Karpas-422 (cell line): ENCODE measurements around the gene DERA. TPM values are rescaled to one million over a fixed set of nuclear protein-coding genes. Genes with fewer than 3 reads are reported as not detected.
"Not testable (repeated sequence)": the region's sequence is repeated elsewhere in the genome, so short reads cannot be mapped to it uniquely, and the experiment has no call there.

Source experiments
- DNase-seq: peaks from one replicate; pipeline ENCODE4 v3.0.0-alpha.2; 2015
- H2AFZ ChIP-seq: fragments of 200-600 bp; sonication (generic); 2 replicates; pipeline ENCODE4 v1.6.1; 2014; ENCODE audit warnings: antibody characterized with exemption, low read length, mixed read lengths
- H3K27ac ChIP-seq: fragments of 200-600 bp; sonication (generic); 2 replicates; pipeline ENCODE4 v1.5.1; 2014; ENCODE audit warnings: mild to moderate bottlenecking, low read length, moderate library complexity
- H3K27me3 ChIP-seq: fragments of 200-600 bp; sonication (generic); 2 replicates; pipeline ENCODE4 v1.6.1; 2014; ENCODE audit warnings: low read length, mixed read lengths
- H3K36me3 ChIP-seq: fragments of 200-600 bp; sonication (generic); 2 replicates; pipeline ENCODE4 v1.6.1; 2014; ENCODE audit warnings: low read length, mixed read lengths; ENCODE audit not compliant: insufficient read depth
- H3K4me1 ChIP-seq: fragments of 200-600 bp; sonication (generic); 2 replicates; pipeline ENCODE4 v1.6.1; 2014; ENCODE audit warnings: mild to moderate bottlenecking, low read length, mixed read lengths
- H3K4me2 ChIP-seq: fragments of 200-600 bp; sonication (generic); 2 replicates; pipeline ENCODE4 v1.6.1; 2014; ENCODE audit warnings: low read length, low read depth, mild to moderate bottlenecking; ENCODE audit not compliant: poor library complexity, severe bottlenecking
- H3K4me3 ChIP-seq: fragments of 200-600 bp; sonication (generic); 2 replicates; pipeline ENCODE4 v1.5.1; 2014; ENCODE audit warnings: mild to moderate bottlenecking, antibody characterized with exemption, low read length, mixed read lengths
- H3K79me2 ChIP-seq: fragments of 200-600 bp; sonication (generic); 2 replicates; pipeline ENCODE4 v1.6.1; 2014; ENCODE audit warnings: mild to moderate bottlenecking, low read length, mixed read lengths
- H3K9ac ChIP-seq: fragments of 200-600 bp; sonication (generic); 2 replicates; pipeline ENCODE4 v1.6.0; 2014; ENCODE audit warnings: low read length
- H3K9me2 ChIP-seq: fragments of 200-600 bp; sonication (generic), shearing (Covaris generic); replicated peaks from 2 replicates; pipeline ENCODE4 v1.6.0; 2014; ENCODE audit warnings: mild to moderate bottlenecking, low read length, moderate library complexity; ENCODE audit not compliant: insufficient read depth
- H3K9me3 ChIP-seq: fragments of 300-700, 200-600 bp; sonication (generic); 2 replicates; pipeline ENCODE4 v1.6.1; 2014; ENCODE audit warnings: low read length, mixed read lengths
- H4K20me1 ChIP-seq: fragments of 200-600 bp; sonication (generic); 2 replicates; pipeline ENCODE4 v1.6.1; 2014; ENCODE audit warnings: mild to moderate bottlenecking, antibody characterized with exemption, low read length, low read depth; ENCODE audit not compliant: insufficient read depth
- total RNA-seq: library from RNA; depleted of rRNA; stranded (reverse); fragments of >200 nt; shearing (Covaris generic); gene quantifications from 2 replicates; pipeline ENCODE4 v1.2.3, GENCODE V29; 2014; ENCODE audit warnings: low replicate concordance

The DERA gene
- total RNA-seq, 1 experiment from 2014 or later = 11.1 TPM

- no peaks in the 10 kb centered on the region for H3K27me3 ChIP-seq
- H2AFZ ChIP-seq = no peak overlapping the region
- H3K4me2 ChIP-seq = no peak overlapping the region
- no peak for DNase-seq
- no peak overlapping the region for H3K4me3 ChIP-seq
- no peaks in the 10 kb centered on the region for H3K4me1 ChIP-seq
- peaks cover 49% of the 10 kb centered on the region for H3K79me2 ChIP-seq
- H3K9ac ChIP-seq = no peak overlapping the region
- 0 out of 2 replicates have a peak, but pooled peaks cover 2% of the 10 kb centered on the region for H4K20me1 ChIP-seq
- H3K36me3 ChIP-seq = peaks cover 49% of the 10 kb centered on the region; the same call in 1 of the 2 replicates
- no peaks in the 10 kb centered on the region for H3K9me2 ChIP-seq
- no peaks in the 10 kb centered on the region for H3K9me3 ChIP-seq
- no peak overlapping the region for H3K27ac ChIP-seq
Observed at GRCh38 chr12:15892645-15893259, 18.4 kb upstream of the DERA start.

GRCh38 chr12:15893260-15893659, 17.9 kb upstream of the DERA start:
- H3K79me2 ChIP-seq = peaks cover 44% of the 10 kb centered on the region
- H2AFZ ChIP-seq = no peak overlapping the region
- no peak overlapping the region for H3K4me2 ChIP-seq
- no peaks in the 10 kb centered on the region for H4K20me1 ChIP-seq
- DNase-seq = no peak
- H3K9me2 ChIP-seq = no peaks in the 10 kb centered on the region
- peaks cover 44% of the 10 kb centered on the region; the same call in 1 of the 2 replicates for H3K36me3 ChIP-seq
- no peaks in the 10 kb centered on the region for H3K9me3 ChIP-seq
- no peaks in the 10 kb centered on the region for H3K4me1 ChIP-seq
- no peaks in the 10 kb centered on the region for H3K27me3 ChIP-seq
- no peak overlapping the region for H3K9ac ChIP-seq
- H3K27ac ChIP-seq = no peak overlapping the region
- H3K4me3 ChIP-seq = no peak overlapping the region

- no peaks in the 10 kb centered on the region for H3K4me1 ChIP-seq
- no peak overlapping the region for H3K4me3 ChIP-seq
- H3K9ac ChIP-seq = no peak overlapping the region
- no peak overlapping the region for H3K27ac ChIP-seq
- no peaks in the 10 kb centered on the region for H3K9me2 ChIP-seq
- no peaks in the 10 kb centered on the region for H3K9me3 ChIP-seq
- H3K79me2 ChIP-seq = peaks cover 13% of the 10 kb centered on the region
- no peak overlapping the region for H2AFZ ChIP-seq
- no peak overlapping the region for H3K4me2 ChIP-seq
- no peaks in the 10 kb centered on the region for H3K27me3 ChIP-seq
- H3K36me3 ChIP-seq = peaks cover 55% of the 10 kb centered on the region; the same call in 1 of the 2 replicates
- no peak for DNase-seq
- no peaks in the 10 kb centered on the region for H4K20me1 ChIP-seq
Observed at GRCh38 chr12:15896867-15897266, 14.3 kb upstream of the DERA start.

- no peaks in the 10 kb centered on the region for H3K27me3 ChIP-seq
- peaks cover 49% of the 10 kb centered on the region; the same call in 1 of the 2 replicates for H3K36me3 ChIP-seq
Observed at GRCh38 chr12:15897433-15897832, 13.7 kb upstream of the DERA start.

GRCh38 chr12:15899282-15899870, 11.8 kb upstream of the DERA start:
- Histone ChIP-seq H3K4me2 (no peak overlapping the region), H2AFZ (no peak overlapping the region), H3K9me2 (no peaks in the 10 kb centered on the region), H3K27ac (no peak overlapping the region), H3K79me2 (0 out of 2 replicates have a peak, but pooled peaks cover 3% of the 10 kb centered on the region), H3K4me1 (no peaks in the 10 kb centered on the region), H4K20me1 (no peaks in the 10 kb centered on the region), H3K9me3 (no peaks in the 10 kb centered on the region), H3K9ac (no peak overlapping the region), H3K36me3 (peaks cover 50% of the 10 kb centered on the region; the same call in 1 of the 2 replicates), H3K4me3 (no peak overlapping the region), H3K27me3 (no peaks in the 10 kb centered on the region)
- peak; percentile 71 for DNase-seq

More at GRCh38 chr12:15897433-15897832, 13.7 kb upstream of the DERA start:
- Histone ChIP-seq H3K4me1 (no peaks in the 10 kb centered on the region), H3K4me2 (no peak overlapping the region), H3K79me2 (peaks cover 10% of the 10 kb centered on the region), H3K27ac (no peak overlapping the region), H4K20me1 (no peaks in the 10 kb centered on the region), H3K9me2 (no peaks in the 10 kb centered on the region), H3K4me3 (no peak overlapping the region), H3K9me3 (no peaks in the 10 kb centered on the region), H2AFZ (no peak overlapping the region), H3K9ac (no peak overlapping the region)
- DNase-seq = no peak

- H4K20me1 ChIP-seq = no peaks in the 10 kb centered on the region
- H3K4me1 ChIP-seq = no peaks in the 10 kb centered on the region
- no peaks in the 10 kb centered on the region for H3K27me3 ChIP-seq
- no peaks in the 10 kb centered on the region for H3K9me3 ChIP-seq
- DNase-seq = no peak
- H2AFZ ChIP-seq = no peak overlapping the region
- H3K27ac ChIP-seq = no peak overlapping the region
- no peak overlapping the region for H3K4me3 ChIP-seq
- peaks cover 39% of the 10 kb centered on the region; the same call in 1 of the 2 replicates for H3K36me3 ChIP-seq
- H3K4me2 ChIP-seq = no peak overlapping the region
- H3K79me2 ChIP-seq = no peaks in the 10 kb centered on the region
- no peaks in the 10 kb centered on the region for H3K9me2 ChIP-seq
- no peak overlapping the region for H3K9ac ChIP-seq
Observed at GRCh38 chr12:15904378-15904920, 6.7 kb upstream of the DERA start.

GRCh38 chr12:15910468-15910863, 666 bp upstream of the DERA start:
- H3K27ac ChIP-seq = no peak overlapping the region

GRCh38 chr12:15911931-15912330, 799 bp downstream of the DERA start:
- not testable (repeated sequence) for H3K79me2 ChIP-seq, H3K4me1 ChIP-seq, H3K9me3 ChIP-seq, H3K27ac ChIP-seq, H3K9me2 ChIP-seq, H3K27me3 ChIP-seq, H4K20me1 ChIP-seq, H3K36me3 ChIP-seq, DNase-seq
- Histone ChIP-seq H3K4me3 (peak overlapping the region; percentile 70), H2AFZ (peak overlapping the region; percentile 41; the same call in 1 of the 2 replicates), H3K9ac (peak overlapping the region; percentile 79), H3K4me2 (peak overlapping the region; percentile 63)

More at GRCh38 chr12:15910468-15910863, 666 bp upstream of the DERA start:
- H3K9me3 ChIP-seq = no peaks in the 10 kb centered on the region
- peaks cover 9% of the 10 kb centered on the region for H3K4me1 ChIP-seq
- H3K4me3 ChIP-seq = peak overlapping the region; percentile 70
- no peaks in the 10 kb centered on the region for H3K36me3 ChIP-seq
- H4K20me1 ChIP-seq = no peaks in the 10 kb centered on the region
- H3K9ac ChIP-seq = peak overlapping the region; percentile 79
- H3K27me3 ChIP-seq = no peaks in the 10 kb centered on the region
- no peaks in the 10 kb centered on the region for H3K9me2 ChIP-seq
- H3K4me2 ChIP-seq = peak overlapping the region; percentile 63
- no peaks in the 10 kb centered on the region for H3K79me2 ChIP-seq
- DNase-seq = peak; percentile 45
- peak overlapping the region; percentile 41 for H2AFZ ChIP-seq
